Measurements from ENCODE around the gene AOC3. TPM values are rescaled to one million over a fixed set of nuclear protein-coding genes. Genes with fewer than 3 reads are reported as not detected.
"Not testable (repeated sequence)": the region's sequence is repeated elsewhere in the genome, so short reads cannot be mapped to it uniquely, and the experiment has no call there.

Gene AOC3
- total RNA-seq, 1 experiment from 2014 or later: 0.78 TPM

DNA sequence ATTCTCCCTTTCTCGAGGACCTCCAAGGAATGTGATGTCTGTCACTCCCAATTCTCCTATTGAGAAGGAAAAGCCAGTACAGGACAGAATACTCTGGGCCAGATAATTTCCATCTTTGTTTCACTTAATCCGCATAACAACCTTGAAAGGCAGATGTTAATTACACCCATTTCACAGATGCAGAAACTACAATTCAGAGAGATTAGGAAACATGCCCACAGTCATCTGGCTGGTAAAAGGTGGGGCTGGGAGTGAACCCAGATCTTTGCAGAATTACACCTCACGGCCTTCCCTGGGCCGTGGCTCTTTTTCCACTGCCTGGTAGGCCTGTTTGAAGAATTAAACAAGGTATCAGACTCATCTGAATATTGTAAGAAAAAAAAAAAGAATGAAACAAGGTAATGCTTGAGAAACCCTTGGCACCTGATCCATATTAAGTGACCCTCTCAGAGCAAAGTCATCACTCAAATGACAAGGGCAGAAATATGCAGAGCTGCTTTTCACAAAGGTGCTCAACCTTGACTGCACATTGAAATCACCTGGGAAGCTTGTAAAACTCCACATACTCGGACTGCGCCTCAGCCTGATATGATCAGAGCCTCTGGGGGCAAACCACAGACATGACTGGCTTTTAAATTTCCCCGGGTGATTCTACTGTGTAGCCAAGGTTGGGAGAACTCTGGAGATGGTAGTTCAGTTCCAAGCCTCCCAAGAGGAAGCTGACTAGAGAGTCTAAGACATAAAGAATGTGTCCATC lies 33.0 kb downstream of the AOC3 start:
- DNase-seq (ENCODE audit: low spot score): no peak
- in situ Hi-C loops (cut with HindIII; ENCODE audit: low sequenced_read_pairs): no loop called here

DNA sequence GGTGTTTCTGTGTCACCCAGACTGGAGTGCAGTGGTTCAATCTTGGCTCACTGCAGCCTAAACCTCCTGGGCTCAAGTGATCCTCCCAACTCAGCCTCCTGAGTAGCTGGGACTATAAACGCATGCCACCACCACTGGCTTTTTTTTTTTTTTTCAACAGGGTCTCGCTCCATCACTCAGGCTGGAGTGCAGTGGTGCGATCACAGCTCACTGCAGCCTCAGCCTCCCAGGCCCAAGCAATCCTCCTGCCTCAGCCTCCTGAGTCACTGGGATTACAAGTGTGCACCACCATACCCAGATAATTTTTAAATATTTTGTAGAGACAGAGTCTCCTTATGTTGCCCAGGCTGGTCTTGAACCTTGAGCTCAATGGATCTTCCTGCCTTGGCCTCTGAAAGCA lies 34.8 kb downstream of the AOC3 start:
- DNase-seq (ENCODE audit: low spot score); in situ Hi-C loops (cut with HindIII; ENCODE audit: low sequenced_read_pairs): not testable (repeated sequence)

DNA sequence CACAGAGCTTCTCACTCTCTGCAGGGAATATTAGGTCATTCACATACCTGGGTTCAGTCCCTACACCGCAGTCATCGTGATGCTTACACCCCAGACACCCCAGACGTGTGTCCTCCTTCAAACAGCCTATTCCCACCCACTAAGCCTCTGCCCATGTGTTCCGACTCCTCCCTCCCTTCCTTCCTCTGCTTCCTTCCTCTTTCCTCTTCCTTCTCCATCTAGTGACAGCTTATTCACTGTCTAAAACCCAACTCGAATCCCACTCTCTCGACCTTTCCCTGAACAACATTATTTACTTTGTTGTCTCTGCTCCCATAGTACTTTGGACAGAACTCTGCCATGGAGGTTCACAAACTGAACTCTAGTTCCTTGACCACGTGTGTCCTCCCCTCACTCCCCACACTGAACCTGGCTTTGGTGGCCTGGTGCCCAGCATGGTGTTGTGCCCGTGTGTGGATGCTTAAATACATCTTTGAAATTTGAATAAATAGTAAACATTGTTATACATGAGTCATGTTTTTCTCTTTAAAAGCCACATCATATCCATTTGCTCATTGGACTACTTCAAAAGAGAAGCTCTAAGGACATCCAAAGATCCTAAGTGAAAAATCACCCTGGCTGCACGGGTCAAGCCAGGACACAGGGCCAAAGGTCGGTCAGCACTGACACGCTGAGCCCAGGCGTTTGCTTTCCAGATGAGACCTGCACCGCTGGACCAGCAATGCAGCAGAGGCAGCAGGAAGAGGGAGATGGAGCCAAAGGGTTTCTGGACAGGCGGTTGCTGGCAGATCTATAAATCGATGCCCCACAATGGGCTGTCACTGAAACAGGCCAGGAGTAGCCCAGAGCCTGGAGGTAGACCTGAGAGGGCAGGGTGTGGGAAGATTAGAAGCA lies 35.5 kb downstream of the AOC3 start:
- in situ Hi-C loops (cut with HindIII; ENCODE audit: low sequenced_read_pairs): no loop called here
- no peak for DNase-seq (ENCODE audit: low spot score)

DNA sequence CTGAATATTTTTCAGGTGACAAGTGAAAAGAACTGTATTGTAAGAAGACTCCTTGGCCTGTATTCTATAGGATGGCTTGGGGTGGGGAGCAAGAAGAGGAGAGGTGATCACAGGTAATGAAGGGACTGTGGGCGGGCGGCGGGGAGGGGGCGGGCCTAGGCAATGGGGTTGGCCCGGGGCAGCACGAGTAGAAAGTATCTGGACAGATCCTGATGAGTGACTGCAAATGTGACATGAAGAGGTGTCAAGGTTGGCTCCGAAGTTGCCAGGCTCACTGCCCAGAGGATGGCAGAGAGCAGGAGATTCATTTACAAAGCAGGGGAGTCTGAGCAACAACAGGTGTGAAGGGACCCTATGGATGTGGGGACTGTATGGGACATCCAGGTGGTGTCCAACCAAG lies 38.8 kb downstream of the AOC3 start:
- in situ Hi-C loops (cut with HindIII; ENCODE audit: low sequenced_read_pairs): no loop called here
- no peak for DNase-seq (ENCODE audit: low spot score)

DNA sequence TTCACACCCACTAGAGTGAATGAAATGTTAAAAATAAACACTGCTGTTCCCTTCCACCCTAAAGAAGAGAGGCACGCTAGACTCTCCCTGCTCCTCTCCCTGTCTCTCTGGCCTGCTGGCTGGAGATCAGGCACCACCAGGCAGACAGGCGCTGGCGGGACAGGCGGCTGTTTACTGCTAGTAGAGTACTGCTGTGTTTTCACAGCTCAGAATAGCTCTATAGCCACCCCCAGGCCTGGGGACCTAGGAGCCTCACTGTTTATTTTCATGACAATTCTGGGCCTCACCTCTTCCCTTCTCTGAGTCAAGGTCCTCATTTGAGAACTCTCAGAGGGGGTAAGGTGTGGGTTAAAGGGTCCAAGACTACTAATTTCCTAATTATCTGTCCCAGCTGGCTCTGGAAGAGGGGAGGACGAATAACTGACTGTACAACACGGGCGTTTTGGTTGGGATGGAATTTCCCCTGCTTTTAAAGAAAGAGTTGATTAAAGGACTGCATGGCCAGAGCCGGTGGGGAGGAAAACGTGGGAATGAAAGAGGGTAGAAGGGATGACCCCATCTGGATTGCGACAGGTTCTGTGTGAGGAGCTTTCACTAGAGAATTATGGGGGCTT lies 40.6 kb downstream of the AOC3 start:
- no peak for DNase-seq (ENCODE audit: low spot score)
- in situ Hi-C loops (cut with HindIII; ENCODE audit: low sequenced_read_pairs): no loop called here

DNA sequence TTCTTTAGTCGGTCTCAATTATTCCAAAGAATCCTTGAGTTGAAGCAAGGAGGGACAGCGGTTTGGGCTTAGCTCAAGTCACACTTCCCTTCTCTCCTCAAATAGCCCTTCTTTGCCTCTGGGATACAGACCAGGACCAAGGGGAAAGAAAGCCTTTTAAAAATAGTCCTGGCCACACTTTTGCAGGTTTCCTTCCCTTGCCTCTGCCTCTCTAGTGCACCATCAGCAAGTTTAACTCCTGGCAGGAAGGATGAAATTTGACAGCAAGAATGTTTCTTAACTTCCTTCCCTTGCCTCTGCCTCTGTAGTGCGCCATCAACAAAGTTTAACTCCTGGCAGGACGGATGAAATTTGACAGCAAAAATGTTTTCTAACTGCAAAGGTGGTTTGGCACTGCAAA lies 42.4 kb downstream of the AOC3 start:
- DNase-seq (ENCODE audit: low spot score): no peak
- in situ Hi-C loops (cut with HindIII; ENCODE audit: low sequenced_read_pairs): no loop called here

DNA sequence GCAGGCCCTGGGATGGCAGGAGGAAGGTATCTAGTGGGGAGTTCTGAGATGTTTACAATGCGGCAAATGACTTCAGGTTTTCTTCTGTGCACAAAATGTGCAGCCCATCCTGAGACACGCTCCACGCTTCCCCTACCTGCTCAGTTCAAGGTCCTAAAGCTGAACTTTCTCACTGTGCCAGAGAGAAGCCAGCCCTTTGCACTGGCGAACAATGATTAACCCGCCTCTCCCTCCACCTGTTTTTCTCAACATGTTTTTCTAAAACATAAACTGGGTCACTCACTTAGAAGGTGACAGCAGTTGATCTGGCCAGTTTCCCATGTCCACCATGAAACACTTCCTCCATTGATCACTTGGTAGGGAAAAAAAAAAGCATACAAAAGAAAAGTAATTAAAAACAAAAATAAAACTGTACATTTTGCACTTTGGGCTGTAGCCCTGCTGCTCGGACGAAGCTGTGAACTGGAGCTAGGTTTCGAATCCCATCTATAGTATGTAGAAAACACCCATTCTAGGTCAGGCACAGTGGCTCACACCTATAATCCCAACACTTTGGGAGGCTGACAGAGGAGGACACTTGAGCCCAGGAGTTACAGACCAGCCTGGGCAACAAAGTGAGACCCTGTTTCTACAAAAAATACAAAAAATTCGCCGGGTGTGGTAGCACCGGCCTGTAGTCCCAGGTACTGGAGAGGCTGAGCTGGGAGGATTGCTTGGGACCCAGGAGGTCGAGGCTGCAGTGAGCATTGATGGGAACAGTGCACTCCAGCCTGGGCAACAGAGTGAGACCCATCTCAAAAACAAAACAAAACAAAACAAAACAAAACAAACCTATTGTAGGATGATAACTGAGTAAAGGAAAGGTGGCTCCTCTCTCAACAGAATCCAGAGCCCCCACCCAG lies 43.5 kb downstream of the AOC3 start:
- in situ Hi-C loops (cut with HindIII; ENCODE audit: low sequenced_read_pairs): no loop called here
- no peak for DNase-seq (ENCODE audit: low spot score)

DNA sequence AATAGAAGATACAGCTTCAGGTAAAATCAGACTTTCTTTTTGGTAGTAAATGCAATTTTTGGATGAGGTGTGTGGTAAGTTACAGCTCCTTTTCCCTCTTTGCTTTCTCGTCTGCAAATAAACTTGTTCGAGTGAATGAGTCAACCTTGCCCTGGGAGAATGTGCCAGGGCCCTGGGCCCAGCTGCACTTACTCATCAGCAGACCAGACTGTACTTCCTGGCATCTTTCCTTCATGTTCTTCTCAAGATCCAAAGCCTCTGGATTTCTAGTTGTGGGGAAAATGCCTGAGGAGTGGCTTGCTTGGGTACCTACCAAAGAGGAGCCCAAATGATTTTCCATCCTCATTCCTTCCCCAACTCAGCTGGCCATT lies 44.2 kb downstream of the AOC3 start:
- no peak for DNase-seq (ENCODE audit: low spot score)
- in situ Hi-C loops (cut with HindIII; ENCODE audit: low sequenced_read_pairs): no loop called here

DNA sequence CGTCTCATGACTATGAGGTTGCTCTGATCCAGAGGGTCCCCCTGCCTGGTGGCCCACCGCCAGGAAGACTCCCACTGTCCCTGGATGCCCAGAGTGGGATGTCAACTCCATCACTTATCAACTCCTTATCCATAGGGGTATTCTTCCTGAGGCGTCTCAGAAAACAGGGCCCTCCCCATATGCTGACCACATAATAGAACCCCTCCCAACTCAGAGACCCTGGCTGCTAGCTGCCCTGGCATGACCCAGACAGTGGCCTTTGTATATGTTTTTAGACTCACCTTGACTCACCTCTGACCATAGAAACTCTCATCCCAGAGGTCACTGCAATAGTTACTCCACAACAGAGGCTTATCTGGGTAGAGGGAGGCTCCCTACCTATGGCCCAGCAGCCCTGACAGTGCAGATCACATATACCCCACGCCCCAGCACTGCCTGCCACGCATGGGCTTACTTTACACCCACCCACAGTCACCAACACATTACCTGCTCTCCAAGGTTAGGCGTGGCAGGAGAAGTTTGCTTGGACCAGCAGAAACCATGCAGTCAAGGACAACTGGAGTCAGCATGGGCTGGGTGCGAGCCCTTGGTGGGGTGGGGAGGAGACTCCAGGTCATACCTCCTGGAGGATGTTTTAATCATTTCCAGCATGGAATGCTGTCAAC lies 47.3 kb downstream of the AOC3 start:
- in situ Hi-C loops (cut with HindIII; ENCODE audit: low sequenced_read_pairs): no loop called here

DNA sequence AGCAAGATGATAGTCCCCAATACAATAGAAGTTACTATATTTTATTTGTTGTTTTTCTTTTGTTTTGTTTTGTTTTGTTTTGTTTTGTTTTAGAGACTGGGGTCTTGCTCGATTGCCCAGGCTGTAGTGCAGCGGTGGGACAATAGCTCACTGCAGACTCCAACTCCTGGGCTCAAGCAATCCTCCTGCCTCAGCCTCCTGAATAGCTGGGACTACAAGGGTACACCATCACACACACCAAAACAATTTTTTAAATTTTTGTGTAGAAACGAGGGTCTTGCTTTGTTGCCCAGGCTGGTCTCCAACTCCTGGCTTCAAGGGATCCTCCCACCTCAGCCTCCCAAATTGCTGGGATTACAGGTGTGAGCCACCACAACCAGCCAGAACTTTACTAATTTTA lies 49.0 kb downstream of the AOC3 start:
- DNase-seq (ENCODE audit: low spot score); in situ Hi-C loops (cut with HindIII; ENCODE audit: low sequenced_read_pairs): not testable (repeated sequence)

More for the DNA sequence above, 47.3 kb downstream of the AOC3 start:
- DNase-seq (ENCODE audit: low spot score): no peak

DNA sequence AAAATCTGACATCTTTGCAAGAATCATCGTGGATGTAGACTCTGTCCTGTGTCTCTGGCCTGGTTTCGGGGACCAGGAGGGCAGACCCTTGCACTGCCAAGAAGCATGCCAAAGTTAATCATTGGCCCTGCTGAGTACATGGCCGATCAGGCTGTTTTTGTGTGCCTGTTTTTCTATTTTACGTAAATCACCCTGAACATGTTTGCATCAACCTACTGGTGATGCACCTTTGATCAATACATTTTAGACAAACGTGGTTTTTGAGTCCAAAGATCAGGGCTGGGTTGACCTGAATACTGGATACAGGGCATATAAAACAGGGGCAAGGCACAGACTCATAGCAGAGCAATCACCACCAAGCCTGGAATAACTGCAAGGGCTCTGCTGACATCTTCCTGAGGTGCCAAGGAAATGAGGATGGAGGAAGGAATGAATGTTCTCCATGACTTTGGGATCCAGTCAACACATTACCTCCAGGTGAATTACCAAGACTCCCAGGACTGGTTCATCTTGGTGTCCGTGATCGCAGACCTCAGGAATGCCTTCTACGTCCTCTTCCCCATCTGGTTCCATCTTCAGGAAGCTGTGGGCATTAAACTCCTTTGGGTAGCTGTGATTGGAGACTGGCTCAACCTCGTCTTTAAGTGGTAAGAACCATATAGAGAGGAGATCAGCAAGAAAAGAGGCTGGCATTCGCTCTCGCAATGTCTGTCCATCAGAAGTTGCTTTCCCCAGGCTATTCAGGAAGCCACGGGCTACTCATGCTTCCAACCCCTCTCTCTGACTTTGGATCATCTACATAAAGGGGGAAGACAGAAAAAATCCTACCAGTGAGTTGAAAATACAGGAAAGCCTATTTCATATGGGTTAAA lies 49.7 kb downstream of the AOC3 start, which contains the start of gene G6PC1:
TSS of gene G6PC1 (plus strand) at position 340 of the 872 bp plus-strand sequence. CDS start at position 418, 78 bp downstream.
- no peak for DNase-seq (ENCODE audit: low spot score)
- in situ Hi-C loops (cut with HindIII; ENCODE audit: low sequenced_read_pairs): no loop called here

DNA sequence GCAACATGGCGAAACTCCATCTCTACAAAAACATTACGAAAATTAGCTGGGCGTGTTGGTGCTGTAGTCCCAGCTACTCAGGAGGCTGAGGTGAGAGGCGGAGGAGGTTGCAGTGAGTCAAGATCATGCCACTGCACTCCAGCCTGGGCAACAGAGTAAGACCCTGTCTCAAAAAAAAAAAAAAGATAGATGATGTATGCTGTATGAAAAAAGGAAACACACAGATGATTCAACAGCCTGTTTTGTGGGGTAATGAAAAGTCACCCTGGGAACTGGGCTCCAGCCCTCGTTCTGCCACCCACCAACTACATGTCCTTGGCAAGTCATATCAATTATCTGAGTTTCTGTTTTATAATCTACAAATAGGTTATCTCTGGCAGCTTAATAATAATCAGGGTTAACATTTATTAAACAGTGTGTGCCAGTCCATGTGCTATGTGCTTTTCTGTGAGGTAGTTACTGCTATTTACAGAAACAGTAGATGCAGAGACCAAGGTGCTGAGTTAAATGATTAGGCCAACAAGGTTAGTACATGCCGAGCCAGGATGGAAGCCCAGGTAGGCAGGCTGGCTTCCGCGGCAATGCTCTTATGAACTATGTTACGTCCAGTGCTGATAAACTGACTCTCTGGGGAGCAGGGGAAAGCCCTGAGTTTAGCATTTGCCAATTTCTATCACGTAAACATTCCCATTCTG lies 50.7 kb downstream of the AOC3 start:
- DNase-seq (ENCODE audit: low spot score): no peak
- in situ Hi-C loops (cut with HindIII; ENCODE audit: low sequenced_read_pairs): no loop called here

DNA sequence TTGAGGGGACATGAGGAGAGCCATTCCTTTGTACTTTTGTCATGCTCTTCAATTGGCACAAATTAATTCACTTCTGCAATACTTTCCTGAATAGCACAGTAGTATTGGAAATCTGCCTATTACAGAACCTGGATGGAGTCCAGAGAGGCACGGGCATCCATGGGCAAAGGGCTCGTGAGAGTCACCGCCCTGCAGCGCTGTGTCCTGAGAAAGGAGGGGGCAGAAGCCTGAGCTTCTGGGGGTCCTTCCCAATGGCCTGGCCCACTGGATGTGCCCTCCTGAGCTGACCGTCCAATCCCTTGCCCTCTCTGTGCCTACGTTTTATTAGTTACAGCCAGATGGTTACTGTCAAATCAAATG lies 53.1 kb downstream of the AOC3 start:
- in situ Hi-C loops (cut with HindIII; ENCODE audit: low sequenced_read_pairs): no loop called here
- DNase-seq (ENCODE audit: low spot score): no peak

DNA sequence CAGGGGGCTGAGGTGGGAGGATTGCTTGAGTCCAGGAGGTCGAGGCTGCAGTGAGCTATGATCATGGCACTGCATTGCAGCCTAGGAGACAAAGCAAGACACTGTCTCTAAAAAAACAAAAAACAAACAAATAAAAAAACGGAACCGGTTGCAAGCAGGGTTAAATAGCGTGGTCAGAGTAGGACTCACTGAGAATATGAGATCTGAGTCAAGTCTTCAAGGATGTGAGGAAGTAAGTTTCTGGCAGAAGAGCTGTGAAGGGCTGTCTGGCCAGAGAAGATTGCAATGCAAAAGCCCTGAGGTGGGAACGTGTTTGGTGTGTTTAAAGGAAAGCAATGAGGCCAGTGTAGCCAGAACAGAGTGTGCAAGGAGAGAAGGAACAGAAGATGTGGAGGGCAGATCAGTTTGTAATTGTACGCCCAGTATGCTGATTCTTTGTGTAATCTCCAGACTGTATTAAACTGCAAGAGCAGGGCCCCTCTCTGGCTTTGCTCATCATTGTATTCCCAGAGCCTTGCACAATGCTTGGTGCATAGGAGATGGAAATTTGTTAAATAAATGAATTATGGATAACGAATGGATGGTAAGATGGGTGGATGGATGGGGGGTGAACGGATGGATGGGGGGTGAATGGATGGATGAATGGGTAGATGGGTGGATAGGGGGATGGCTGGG lies 55.9 kb downstream of the AOC3 start:
- DNase-seq (ENCODE audit: low spot score): no peak
- in situ Hi-C loops (cut with HindIII; ENCODE audit: low sequenced_read_pairs): no loop called here

Data from G401 (cell line).